HG03378 (cell line): Measurements from ENCODE around the gene PRKCE.

Experiments
- ATAC-seq: cut with Tn5 transposase; IDR thresholded peaks from one replicate; pipeline ENCODE4 v1.9.1; 2021; ENCODE audit warnings: mild to moderate bottlenecking, moderate library complexity; ENCODE audit not compliant: unreplicated experiment

PRKCE gene

DNA sequence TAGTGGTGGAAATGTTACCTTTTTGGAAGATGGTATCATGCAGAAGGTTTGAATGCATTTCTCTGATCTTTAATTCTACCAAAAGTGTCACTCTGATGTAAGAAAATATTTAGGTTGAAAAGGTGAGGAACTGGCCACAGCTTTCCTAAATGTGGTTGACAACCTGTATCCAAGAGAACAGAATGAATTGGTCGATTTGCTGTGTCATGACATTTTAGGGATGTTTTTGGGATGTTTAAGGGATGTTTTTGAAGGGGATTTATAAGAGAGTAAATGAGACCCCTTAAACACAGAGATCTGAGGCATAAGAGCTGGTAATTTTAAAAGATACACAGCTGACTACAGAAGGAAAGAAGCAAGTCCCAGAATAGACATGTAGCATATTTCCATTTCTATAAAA, 375.0 kb downstream of the PRKCE start:
- ATAC-seq, result no peak

DNA sequence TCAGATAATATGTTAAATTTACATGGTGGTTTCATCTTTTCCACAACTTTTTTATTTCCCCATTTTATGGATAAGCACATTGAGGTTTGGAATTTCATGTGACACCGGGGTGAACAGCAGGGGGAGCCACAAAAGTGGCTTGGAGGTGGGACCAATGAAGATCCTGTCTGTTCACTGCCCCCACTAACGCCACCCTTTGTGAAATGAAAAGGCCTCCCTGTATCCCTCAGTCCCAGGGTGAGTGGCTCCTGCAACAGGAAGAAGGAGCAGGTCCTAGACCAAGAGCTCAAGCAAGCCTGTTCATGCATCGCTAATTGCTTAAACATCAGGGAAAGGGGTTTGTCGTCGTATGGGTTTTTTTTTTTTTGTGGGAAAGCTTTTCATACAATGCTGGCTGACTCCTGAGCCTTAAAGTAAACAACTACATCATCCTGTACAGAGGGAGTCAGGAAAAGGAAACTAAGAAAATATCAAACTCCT, 377.9 kb downstream of the PRKCE start:
- ATAC-seq, result no peak

DNA sequence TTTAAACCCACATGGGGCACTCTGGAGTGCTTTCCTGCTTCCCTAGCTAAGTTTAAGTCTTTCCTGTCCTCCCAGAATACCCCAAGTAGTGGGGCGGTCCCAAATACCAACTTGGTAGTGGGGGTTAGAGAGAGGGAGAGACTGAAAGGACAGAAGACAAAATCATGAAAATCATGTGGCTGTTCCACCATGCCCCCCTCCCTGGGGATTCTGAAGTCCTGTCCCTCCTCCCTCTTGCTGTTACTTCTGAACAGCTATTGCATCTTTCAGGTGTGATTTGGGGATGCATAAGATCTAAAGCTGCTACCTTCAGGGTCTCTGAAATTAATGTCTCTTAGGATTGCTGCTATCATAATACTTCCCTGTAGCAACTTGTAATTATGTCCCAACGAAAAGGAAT, 378.9 kb downstream of the PRKCE start:
- no peak for ATAC-seq

DNA sequence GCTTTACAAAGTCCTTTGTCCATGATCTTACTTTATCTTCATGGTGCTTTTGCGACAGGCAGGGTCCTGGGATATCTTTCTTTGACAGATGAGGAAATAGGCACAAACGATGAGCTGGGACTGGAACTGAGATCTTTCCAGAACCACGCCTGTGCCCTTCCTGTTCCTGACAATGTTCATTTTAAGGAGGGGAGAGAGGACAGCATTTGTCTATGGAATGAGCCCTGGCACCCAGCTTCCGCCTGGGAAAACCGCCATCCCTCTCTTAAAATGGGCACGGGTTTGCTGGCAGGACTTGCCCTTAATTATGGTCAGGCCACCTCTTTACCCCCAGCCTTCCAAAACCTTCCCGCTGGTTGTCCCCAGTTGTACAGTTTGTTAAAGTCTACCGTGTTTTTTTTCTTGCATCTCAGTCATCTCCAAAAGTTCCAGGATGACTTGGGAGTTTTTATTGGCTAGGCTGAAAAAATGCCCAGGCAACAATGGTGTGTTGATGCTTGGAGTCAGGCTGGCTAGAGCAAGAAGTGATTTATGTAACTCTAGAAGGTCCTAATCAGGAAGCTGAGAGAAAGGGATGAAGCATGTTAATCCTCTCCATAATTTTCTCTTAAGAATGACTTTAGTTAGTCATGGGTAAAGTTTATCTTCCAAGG, 380.8 kb downstream of the PRKCE start:
- ATAC-seq, result no peak

DNA sequence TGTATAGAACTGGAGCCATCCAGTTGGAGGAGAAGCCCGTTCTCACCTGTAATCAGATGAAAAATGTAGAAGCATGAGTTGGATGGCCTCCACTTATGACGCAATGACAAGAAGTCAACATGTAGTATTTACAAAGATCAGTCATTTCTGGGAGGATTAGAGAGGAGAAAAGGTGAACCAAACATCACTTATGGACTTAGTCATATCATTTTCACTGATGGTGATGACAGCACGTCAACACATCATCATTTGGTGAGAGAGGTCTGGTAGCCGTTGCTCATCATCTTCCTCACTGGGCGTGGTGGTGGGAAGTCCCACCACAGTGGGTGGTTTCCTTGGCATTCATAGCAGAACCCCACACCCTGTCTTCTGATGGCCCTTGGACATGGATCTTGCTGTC, 381.5 kb downstream of the PRKCE start:
- ATAC-seq, result no peak

DNA sequence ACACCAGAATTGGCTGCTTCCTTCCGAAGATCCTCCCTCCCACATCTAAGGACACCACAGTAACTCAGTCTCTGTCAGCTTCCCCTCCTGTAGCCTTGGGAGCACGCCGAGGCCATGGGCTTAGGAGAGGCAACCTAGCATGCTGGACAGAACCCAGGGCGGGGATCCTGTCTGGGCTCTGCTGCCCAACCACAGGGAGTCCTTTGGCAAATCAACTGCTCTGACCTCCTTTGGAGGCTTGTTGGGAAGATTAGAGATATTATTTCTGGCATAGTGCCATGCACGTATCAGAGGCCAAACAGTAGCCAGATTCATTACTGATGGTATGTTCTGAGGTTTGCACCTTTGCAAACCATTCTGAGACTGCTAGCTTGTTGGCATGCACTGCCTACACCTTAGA, 383.1 kb downstream of the PRKCE start:
- ATAC-seq, result no peak

DNA sequence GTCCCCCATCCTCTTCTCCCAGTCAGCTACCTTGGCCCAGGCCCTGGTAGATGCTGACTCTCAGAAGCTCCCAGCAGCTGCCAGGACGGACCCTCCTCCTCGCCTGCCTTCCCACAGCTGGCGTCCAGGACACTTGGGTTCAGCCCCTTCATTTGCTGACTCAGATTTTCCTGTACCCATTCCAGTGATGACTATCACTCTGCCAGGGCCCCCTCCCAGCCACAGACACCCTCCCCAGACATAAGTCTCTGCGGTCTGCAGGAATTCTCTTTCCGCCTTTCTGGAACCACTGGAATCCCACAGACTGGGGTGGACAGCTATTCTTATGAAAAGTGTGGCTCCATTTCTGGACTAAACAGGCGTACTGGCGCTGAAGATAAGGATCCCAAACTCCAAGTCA, 385.5 kb downstream of the PRKCE start:
- ATAC-seq, result no peak

DNA sequence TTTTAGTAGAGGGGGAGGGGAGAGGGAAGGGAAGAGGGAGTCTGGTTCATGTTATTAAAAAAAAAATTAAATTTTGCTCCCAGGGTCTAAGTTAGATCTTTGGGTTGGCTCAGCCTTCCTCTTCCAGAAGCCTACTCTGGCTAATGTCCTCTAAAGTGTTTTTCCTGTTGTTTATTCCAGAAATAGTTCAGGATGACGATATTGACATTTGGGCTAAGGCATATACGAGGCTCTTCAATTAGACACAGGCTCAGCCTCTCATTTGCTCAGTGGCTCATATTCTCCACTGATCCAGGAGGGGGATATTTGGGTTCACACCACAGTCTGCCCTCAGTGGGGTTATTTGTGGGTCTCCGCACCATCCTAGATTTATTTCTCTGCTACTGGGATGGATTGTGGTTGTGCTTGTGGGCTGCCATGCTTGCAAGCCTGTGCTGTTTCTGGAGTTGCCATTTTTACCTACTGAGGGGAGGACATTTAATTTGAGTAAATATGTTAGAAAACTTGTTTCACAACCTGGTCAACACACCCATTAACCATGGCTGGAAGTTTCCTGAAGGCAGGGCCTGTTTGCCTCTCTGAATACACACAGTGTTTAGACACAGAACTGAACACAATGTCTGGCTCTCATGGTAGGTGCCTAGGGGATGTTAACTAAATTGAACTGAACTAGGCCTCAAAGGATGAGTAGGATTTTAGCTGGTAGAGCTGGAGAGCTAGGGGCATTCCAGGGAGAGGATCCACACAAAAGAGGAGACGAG, 388.2 kb downstream of the PRKCE start:
- ATAC-seq, result no peak

DNA sequence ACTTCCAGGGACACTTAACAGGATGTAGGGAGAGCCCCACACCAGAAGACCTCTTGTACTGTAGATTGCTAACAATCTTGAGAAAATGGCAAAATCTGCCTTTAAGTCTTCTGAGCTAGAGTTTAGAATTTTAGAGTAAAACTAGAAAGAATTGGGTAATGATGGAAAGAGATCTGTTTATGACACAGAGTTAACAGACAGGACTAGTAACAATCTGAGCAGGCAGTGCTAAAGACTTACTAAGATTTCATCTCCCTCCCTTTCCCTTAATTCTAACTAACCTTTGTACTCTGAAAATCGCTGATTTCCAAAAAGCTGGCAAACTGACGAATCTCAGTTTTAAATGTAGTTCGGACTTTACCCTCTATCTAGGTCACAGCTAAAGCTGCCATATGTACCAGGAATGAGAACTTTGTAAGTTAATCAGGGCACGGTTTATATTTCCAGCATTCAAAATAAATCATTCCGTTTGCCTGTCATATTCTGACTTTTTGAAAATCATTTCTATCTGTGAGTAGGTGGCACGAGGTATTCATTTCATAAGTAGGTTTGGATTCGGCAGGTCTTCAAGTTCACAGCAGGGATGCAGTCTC, 389.2 kb downstream of the PRKCE start:
- no peak for ATAC-seq

DNA sequence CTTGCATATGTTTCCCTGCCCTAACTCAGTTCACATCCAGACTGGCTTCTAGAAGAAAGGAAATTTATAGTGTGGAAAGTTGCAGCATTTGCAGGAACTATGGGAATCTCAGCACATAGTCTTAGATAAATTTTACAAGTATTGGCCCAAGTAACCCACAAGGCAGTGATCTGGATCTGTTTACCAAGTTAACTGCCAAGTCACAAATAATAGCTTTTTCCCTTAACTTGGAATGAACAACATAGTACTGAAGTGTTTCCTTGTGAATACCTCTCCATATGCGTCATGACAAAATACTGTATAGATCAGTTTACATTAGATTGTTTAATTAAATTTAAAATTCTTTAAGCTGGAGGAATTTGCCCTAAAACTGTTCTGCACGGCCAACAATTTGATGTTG, 390.0 kb downstream of the PRKCE start:
- no peak for ATAC-seq

DNA sequence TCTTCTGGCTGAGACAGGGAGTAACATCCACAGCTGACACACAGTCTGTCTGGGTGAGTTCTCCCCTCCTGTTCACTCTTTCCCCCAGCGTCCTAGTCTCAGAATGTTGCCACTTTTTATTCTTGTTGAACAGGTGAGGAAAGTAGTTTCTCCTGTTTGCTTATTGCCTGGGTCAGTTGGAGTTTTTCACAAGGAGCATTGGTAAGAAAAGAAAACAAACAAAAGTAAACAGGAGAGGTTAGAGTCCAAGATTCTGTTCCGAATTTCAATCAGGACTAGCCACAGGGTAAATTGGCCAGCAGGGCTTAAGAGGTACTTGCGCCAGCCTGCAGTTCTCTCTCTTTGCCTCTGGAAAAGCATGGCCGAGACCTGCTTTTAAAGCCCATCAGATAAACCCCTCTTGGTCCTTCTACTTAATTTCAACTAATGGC, 390.7 kb downstream of the PRKCE start:
- no peak for ATAC-seq

DNA sequence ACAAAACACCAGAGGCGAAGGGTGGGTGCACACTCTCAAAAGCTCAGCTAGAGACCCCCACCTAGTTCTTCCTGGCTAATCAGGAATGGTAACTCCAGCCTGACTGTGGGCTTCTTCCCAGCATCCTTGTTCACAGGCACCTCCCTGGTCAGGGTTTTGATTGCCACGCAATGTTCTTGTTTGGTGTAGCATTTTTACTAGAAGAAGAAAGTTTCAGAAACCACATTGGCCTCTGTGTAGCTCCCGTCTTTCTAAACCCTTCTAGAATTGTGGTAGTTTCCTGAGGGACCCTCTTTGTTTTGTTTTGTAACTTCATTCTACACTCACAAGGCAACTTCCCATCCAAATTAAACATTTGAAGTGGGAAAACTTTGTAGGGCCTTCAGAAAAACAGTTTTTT, 391.2 kb downstream of the PRKCE start:
- no peak for ATAC-seq

DNA sequence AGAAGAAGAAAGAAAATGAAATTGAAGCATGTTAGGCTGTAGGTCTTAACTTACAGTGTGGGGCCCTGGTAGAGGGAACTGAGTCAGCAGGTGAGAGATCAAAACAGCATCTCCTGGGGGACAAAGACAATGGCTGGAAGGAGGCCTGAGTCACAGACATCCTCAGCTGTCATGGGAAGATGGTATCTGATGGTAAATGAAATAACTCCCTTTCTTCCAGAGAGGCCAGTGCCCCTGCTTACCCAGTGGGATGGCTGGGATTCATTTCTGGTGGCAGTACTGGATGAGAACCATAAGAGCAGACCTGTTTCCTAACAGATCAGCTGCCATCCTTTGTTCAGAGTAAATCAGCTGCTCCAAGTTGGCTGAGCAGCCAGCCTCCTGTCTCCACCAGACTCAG, 394.4 kb downstream of the PRKCE start:
- ATAC-seq, result no peak

DNA sequence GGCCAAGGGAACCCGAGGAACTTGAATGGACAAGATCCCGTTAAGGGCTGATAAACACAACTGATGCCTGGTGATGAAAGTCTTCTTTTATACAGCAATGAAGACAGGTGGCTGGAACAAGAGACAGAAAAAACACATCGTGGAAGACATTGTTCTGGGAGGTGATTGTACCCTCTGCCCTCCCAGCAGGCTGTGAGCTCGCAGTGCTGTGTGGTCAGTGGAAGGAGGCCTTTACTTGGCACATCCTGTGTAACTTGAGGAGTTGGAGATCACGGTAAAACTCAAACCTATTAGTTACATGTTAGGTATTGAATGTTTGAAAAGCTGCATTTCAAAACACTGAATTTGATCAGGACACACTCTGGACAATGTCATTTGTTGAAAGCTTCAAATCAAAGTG, 395.8 kb downstream of the PRKCE start:
- no peak for ATAC-seq

DNA sequence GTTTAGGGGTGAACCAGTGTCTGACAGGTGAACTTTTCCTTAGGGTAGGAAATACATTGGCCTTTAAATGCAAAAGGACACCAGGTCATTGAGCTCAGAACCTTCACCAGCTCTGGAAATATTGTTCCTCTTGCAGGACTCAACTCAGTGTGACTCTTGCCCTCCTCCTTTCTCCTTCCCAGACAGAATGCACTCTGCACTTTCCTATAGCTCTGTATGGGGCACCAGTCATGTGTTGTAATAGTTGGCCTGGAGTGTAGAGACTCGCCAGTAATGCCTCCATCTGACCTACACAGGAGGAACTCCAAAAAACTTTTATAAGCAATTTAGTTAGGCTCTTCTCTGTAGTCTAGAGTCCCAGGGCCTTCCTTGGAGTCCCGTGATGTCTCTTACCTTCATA, 397.2 kb downstream of the PRKCE start:
- ATAC-seq, result no peak

DNA sequence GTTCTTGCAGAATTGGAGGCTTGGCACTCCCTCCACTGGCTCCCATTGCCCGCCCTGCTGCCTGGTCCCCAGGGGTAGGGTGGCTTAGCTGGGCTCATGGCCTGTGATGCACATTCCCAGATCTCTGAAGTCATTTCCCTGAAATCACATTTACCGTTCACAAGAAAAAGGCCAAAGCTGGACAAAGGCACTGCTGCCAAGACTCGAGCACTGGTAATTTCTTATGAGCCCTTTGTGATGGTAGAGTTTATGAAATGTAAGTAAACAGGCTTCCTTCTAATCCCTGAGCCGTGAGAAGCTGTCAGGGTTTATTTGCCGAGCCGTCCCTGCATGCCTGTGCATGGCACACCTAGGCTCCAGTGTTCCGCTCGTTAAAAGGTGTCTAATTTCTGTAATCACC, 398.6 kb downstream of the PRKCE start:
- ATAC-seq, result no peak

DNA sequence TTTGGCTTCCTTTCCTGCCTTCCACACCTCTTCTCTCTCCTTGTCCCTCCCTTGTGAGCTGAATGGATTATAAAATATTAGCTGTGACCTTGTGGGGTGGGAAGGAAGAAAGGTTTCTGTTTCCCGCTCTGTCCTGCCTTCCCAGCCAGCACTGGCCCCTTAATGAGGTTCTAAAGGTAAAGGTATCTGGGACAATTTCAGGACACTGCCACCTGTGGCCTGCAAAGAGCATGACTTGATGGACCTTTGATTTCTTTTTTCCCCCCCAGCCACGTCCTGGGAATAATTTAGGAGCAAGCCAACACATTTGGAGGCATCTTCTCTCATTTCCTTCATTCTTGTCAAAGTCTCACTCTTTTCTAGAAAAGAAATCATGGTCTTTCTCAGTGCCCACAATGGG, 399.0 kb downstream of the PRKCE start:
- ATAC-seq, result no peak

DNA sequence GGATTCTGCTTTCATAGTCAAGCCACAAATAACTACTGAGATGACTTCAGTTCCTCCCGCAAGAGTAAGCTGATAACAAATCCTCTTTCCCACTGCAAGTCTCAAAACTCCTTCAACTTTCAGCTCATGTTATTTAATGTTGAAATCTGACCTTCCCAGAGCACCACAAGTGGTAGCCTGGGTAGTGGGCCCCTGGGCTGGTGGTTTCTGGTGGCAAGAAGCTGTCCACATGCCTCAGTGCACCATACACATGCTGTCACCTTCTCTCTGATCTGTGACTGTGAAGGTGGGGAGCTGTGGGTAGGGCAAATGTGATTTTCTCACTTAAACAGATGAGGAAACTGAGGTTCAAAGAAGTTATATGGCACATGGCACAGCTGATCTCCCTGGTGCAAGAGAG, 399.6 kb downstream of the PRKCE start:
- no peak for ATAC-seq

DNA sequence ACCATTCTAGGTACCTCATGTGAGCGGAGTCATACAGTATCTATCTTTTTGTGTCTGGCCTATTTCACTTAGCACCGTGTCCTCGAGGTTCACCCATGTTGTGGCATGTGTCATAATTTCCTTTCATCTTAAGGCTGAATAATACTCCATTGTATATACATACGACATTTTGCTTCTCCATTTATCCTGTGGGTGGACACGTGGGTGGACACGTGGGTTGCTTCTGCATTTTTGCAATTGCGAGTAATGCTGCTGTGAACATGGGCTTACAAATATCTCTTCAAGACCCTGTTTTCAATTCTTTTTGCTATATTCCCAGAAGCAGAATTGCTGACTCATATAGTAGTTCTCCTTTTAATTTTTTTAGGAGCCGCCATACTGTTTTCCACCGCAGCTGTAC, 402.1 kb downstream of the PRKCE start:
- ATAC-seq, result no peak

DNA sequence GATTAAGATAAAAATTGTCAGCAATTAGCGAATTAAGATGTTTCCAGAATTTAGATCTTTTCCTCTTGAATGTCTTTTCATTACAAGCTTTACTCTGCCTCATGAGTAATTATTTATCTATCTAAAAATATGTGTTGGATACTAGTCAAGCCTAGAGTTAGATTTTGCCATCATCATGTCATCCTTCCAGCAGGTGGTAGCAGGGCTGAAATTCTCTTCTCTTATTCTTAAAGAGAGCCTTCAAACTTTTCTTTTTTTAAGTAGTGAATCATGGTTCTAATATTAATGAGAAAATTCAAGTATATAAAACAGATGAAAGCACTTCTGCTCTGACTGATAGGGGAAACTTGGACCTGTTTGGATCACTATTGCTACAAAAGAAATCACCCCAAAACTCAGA, 405.1 kb downstream of the PRKCE start:
- ATAC-seq, result no peak

DNA sequence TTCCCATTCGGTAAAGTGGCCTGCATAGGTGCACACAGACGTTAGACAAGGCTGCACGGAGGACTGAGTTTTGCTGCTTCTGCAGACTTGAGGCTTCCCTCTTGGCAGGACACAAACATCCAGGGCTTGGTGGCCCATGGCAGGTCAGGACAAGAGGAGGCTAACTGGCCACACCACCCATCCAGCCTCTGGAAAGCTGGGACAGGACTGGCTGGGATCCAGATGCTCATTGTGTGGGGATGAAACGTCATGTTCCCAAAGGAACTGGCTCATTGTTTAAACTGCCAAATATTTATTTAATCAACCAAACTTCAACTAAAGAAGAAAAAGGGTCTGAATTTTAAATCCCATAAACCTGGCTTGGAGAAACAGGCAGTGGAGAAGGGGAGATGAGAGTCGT, 406.7 kb downstream of the PRKCE start:
- no peak for ATAC-seq
